HT1080 (cell line): ENCODE measurements around the gene TUBB2A. TPM values are rescaled to one million over a fixed set of nuclear protein-coding genes. Genes with fewer than 3 reads are reported as not detected.
"Not testable (repeated sequence)": the region's sequence is repeated elsewhere in the genome, so short reads cannot be mapped to it uniquely, and the experiment has no call there.

Experiments used
- DNase-seq: peaks from one replicate; pipeline ENCODE4 v3.0.0-alpha.2; 2015; ENCODE audit warnings: low read depth
- polyA plus RNA-seq, 2 experiments: library from polyadenylated mRNA; depleted of rRNA; stranded (reverse); fragments of >200 nt; gene quantifications; 2 replicates each; pipeline ENCODE4 v1.2.3, GENCODE V29; 2015
- total RNA-seq: library from RNA; depleted of rRNA; stranded (reverse); fragments of >200 nt; shearing (Covaris generic); gene quantifications from 2 replicates; pipeline ENCODE4 v1.2.3, GENCODE V29; 2014; rRNA removed

TUBB2A gene
- 106 and 118 TPM in 2 replicates for total RNA-seq
- 62.3 and 70.3 TPM in 2 replicates for polyA plus RNA-seq (2015; cell fraction: cytosol; rRNA removed)
- polyA plus RNA-seq (2015; cell fraction: nucleus; rRNA removed), result 65.7 and 67.4 TPM in 2 replicates

DNA sequence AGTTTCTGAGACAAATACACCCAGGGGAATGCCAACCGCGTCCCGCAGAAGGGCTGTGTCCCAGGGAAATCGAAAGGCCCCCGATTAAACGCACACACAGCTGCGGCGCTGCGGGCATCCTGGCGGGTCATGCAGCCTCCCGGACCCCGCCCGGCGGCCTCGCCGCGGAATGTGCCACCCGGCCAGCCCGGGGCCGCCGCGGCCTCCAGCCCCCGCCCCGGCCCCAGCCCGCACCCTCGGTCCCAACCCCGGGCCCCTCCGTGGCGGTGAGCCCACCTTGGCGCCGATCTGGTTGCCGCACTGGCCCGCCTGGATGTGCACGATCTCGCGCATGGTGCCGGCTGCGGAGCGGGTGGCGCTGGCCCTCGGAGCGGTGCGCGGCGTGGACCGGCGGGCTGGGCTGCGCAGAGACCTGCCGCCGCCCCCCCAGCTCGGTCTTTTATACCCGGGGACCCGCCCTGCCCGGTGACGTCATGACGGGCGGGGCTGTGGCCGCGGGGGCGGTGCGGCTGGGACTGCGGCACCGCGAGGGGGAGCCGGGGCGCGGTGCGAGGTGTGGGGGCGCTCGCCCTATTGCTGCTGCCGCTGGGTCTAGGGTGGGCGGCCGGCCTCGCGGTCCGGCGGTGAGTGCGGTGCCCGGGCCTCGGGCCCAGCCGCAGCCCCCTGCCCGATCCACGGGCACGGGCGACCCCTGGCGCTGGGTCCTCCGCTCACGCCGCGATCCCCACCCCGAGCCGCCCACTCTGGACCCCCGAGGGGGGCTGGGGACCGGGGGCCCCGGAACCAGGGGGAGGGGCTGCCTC, at the start of gene TUBB2A:
Gene TUBB2A, minus strand, starts transcription at position 414 of the 803 bp plus-strand sequence. Its CDS starts 81 bp downstream, at position 333.
- DNase-seq, result peak; percentile 71

DNA sequence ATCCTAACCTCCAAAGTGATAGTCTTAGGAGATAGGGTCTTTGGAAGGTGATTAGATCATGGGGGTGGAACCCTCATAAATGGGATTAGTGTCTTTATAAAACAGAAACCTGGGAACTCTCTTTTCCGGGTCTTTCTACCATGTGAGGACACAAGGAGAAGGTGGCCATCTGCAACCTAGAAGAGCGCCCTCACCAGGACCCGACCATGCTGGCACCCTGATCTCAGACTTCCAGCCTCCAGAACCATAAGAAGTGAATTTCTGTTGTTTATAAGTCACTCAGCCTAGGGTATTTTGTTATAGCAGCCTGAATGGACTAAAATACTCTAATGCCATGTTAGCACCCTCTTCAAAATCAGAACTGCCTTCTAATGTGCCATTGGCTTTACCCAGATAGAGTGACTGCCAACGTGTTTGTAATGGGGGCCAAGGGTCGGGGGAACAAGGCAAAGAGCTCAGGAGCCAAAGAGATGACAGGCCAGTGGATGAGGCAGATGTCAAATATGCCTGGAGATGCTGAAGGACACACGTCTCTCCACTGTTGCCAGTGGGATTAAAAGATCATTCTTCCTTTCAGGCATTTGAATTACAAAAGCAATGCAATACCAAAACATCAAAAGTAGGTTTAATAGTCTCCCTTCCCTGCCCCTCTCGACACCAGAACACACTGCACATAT, 49.1 kb upstream of the TUBB2A start:
- no peak for DNase-seq

DNA sequence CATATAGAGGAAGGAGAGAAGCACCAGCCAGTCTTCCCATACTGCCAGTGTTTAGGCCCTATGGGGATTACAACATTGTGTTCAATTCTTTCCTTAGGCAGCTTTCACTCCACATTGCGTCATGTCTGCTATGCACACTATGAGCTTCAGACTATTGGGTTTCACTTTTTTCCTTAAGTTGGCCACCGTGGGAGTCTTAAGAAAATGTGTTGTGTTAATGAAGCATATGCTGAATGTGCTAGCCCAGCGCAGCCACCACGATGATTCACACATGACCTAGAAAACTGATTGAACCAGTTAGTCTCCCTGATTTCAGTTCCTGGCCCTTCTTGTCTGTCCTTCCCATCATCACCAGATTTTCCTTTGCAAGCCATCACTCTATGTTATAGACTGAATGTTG, 48.6 kb upstream of the TUBB2A start:
- peak; percentile 68 for DNase-seq

DNA sequence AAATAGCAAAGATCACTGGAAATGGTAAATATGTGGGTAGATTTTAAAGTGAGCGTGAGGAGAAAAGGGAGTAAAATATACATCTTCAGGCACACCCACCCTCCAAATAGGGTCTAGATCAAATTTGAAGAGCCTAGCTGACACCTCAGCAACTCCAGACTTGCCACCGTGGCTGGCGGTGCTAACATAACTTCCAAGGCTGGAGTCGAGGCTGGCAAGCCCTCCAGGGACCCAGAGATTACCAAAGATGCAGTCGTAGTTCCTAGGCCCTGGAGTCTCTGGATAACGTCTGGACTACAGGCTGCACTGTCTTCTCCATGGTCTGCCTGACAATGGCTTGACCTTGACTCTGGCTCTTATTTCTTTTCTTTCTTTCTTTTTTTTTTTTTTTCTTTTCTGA, 47.6 kb upstream of the TUBB2A start:
- no peak for DNase-seq

DNA sequence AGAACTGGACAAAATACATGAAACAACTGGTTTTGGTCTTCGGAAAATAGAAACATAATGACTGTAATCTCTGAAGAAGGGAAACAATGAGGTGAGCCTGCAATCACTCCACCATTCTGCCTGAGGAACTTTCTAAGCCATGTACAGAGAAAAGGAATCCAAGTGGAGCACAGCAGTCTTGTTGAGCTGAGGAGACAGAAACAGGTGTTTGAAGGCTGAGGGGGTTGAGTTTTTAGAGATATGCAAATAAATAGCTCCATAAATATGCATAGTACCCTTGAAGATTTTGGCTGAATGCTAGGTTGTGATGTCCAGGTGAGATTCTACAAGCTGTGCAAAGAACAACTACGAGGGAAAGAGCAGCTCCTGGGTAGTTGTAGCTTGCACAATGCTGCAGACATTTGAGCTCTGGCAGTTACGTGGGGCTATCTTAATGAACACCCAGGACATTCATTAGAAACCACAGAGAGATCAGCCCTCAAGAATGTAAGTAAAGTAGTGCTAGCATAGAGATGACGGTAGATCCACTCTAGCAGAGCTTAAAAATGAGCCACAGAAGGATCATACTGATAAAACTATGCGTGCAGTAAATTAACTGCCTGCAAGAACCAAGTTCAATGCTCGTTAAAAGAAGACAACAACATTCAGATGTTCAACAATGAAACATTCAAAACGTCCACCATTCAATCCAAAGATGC, 45.8 kb upstream of the TUBB2A start:
- no peak for DNase-seq

DNA sequence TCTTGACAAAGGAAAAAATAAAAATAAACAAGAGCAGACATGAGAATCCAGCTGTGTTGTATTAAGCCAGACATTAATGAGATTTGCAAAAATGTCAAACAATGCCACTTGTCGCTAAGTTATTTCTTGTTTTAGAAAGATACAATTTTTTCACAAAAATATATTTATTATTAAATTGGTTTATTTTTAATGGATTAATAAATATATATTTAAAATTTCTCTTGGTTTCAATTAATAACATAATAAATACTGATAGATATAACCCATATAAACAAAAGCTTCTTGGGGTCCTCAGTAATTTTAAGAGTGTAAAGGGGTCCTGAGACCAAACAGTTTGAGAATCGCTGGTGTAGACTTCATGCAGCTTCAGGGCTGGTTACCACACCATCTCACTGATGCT, 44.0 kb upstream of the TUBB2A start:
- no peak for DNase-seq

DNA sequence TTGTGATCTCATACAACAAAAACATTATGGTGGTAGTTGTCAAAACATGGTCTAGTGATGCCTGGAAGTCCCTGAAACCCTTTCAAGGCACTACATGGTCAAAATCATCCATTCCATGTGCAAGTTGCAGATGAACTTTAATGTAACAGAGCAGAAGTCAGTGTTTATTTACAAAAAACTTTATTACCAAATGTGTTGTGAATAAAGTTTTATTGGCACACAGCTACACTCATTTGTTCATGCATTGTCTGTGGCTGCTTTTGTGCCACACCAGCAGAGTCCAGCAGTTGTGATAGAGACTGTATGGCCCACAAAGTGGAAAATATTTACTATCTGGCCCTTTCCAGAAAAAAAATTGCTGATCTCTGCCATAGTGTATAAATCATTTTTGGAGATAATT, 43.3 kb upstream of the TUBB2A start:
- DNase-seq, result no peak

DNA sequence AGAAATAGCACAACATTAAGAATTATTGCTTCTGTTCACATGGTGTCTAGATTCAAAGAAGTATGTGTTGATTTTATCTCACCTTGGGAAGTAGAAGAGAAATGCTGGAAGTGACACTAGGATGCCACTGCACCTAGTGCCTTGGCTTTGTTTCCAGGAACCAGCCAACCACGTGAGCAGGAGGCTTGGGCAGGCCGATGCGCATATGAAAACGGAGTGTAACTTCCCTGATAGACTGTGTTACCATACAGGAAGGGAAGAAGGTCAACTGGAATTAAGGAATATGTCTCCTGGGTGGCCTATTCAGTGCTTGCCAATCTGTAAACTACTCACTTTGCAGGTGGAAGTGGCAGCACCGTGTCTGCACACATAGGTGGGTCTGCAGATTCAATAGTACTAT, 42.0 kb upstream of the TUBB2A start:
- no peak for DNase-seq

DNA sequence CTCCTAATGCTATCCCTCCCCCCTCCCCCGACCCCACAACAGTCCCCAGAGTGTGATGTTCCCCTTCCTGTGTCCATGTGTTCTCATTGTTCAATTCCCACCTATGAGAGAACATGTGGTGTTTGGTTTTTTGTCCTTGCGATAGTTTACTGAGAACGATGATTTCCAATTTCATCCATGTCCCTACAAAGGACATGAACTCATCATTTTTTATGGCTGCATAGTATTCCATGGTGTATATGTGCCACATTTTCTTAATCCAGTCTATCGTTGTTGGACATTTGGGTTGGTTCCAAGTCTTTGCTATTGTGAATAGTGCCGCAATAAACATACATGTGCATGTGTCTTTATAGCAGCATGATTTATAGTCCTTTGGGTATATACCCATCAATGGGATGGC, 40.4 kb upstream of the TUBB2A start:
- not testable (repeated sequence) for DNase-seq

DNA sequence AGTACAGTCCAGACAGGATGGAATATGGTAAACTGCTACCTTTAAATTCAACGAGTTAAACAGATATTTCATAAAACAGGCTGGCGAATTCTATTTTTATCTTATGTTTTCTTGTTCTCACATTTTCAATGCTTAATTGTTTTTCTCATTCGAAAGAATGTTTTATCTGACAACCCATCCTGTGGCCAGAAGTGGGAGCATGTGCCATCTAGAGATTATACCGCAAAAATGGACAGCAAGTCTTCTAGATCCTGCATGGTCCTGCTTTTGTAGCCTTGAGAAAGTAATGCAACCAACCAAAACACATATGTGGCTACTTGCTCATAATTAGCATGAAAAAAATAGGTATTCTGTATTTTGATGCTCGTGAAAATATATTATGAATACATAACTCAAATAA, 39.4 kb upstream of the TUBB2A start:
- no peak for DNase-seq

DNA sequence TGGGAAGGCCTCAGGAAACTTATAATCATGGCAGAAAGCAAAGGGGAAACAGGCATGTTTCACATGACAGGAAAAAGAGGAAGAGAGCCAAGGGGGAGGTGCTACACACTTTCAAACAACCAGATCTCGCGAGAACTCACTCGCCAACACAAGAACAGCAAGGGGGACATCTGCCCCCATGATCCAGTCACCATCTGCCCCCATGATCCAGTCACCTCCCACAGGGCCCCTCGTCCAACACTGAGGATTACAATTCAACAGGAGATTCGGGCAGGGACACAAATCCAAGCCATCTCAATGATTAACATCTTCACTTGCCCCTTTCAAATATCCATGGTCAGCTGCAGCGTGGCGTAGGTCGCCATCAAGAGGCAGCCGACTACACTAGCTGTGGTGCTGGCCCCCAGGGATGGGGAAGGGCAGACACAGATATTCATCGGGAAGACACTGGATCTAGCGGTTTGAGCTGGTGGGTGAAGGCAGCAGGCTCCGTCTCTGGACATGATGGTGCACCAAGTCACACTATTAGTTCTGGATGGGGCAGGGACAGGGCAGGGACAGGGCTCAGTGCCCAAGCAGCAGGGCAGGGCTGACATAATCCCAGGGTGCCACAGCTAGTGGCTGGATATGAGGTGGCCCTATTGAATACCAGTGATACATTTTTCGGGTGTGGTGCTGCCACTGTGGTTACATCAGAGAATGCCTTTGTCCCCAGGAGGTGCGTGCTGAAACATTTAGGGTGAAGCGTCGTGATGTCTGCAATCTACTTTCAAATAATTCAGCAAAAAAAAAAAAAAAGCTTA, 38.6 kb upstream of the TUBB2A start:
- DNase-seq, result no peak

DNA sequence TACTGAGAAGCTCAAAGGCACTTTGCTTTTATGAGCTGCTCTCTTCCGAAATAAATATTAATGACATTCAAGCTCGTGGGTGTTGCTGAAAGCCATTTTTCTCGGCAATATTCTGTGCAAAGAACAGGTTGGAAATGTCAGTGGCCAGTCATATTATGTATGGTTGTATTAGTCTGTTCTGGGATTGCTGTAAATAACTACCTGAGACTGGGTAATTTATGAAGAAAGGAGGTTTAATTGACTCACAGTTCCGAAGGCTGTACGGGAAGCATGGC, 38.0 kb upstream of the TUBB2A start:
- DNase-seq, result no peak

DNA sequence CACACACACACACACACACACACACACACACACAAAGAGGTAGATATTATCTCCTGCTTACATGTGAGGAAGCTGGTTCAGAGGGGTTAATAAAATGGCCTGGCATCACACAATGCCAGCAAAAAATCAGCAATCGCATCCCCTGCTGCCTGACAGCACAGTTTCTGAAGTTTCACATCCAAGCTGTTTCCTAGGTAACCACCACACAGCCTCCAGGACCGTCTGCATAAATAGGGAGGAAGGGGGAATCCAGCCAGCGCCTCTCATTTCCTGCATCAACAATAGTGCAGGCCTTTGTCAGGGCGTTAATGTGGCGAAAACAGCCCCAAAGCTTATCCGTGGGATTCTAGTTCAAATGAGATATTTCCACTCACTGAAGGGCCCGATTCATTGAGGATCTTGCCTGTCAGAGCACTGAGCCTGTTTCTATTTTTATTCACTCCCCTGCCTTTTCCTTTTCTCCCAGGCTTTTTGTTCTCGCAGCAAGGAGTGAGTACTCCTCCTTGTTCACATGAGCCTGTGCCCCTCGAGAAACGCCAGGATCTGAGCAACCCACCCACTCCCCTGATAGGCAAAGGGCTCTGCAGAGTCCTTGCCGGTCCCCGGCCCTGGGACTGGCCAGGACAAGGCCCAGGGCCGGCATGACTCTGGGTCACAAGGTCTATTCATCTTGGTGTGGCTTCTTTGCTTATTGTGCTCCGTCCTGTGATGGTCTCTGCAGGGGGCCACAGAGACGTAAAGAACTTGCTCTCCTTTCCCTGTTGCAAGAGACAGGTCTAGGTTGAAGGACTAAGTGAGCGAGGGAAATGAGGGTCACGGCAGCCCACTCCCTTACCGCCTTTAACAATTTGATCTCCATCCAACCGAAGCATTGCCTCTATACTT, 37.4 kb upstream of the TUBB2A start:
- DNase-seq, result peak; percentile 27

DNA sequence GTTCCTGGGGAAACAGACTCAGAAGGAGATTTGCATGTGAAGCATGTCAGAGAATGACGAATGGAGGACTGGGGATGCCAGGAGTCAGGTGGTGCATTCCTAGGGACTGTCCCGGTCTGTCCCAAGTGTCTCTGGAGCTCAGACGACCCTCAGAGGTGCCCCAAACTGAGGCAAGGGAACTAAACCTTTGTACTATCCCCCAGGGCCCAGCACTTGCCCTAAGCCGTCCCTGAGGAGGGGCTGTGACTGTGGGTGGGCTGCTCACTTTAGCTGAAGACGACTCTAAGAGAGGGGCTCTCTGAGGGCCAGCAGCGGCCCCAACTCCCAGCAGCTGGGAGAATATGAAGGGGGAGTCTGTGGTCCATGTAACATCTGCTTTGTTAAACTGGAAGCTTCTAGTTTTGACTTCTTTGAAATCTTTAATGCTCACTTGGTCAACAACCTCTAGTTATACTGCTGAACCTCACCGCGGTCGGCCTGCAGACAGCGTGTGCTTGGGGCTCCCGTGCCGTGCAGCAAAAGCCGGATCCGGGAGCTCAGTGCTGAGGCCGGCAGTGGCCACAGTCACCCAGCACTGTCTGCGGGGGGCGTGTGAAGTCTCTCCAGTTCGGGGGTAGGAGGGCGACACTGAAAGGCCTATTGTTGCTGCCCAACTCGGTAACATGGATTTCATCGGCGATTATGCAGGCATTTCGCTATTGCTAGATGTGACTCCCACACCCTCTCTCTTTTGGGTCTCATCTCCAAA, 35.9 kb upstream of the TUBB2A start:
- DNase-seq, result no peak

DNA sequence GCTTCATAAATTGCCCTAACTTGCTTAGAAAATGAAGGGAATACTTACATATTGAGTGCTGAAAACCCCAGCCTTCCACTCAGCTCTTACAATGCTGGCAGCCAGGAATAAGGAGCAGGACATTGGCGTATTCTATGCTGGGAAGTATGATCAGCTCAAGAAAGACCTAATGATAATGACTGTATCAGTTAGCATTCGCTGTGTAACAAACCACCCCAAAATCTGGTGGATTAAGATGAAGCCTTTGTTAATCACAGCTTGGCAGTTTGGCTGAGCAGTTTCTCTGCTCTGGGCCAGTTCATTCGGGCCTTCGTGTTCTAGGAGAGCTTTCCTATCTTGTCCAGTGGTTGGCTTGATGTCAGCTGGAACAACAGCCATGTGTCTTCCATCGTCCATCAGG, 33.4 kb upstream of the TUBB2A start:
- no peak for DNase-seq

DNA sequence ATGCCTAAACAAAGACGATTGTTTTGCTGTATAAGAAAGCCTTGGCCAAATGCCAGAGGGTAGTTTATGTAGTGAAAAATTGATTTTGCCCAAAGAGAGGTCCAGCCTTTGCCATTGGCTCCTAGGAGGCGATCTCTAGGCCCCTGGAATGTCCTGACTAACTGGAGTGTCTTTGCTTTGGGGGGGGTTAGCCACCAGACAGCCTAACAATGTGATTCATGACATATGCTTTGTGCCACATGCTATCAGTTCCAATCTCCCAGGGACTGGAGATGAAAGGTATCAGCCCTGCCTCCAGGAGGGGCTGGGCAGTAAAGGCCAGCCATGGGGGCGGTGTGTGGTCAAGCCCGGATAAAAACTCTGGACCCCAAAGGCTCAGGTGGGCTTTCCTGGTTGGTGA, 32.7 kb upstream of the TUBB2A start:
- no peak for DNase-seq

DNA sequence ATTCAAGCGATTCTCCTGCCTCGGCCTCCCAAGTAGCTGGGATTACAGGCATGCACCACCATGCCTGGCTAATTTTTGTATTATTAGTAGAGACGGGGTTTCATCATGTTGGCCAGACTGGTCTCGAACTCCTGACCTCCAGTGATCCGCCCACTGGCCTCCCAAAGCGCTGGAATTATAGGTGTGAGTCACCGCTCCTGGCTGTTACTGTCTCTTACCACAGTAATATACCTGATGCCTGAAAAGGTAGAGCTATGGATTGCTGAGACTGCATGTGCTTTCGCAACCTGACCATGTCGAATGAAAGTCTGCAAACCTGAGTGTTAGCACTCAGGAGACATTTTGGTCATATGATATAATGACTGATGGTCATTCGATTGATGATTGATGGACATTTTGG, 31.8 kb upstream of the TUBB2A start:
- DNase-seq, result not testable (repeated sequence)

DNA sequence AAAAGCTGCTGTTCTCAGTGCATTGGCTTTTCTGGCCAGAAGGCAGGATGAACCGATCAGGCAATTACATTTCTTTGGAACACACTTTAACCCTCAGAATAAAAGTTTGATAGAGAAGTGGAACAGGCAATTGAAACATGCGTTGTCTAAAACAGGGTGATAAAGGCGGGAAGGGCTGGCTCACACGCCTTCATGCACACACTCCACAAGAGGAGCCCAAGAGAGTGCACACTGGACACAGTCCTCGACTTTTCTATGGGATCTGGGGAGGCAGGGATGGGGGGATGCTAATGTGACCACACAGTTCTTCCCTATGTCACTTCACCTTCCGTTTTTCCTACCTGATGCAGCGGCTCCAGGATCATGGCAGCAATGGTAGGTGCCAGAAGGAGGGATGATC, 30.9 kb upstream of the TUBB2A start:
- DNase-seq, result no peak

DNA sequence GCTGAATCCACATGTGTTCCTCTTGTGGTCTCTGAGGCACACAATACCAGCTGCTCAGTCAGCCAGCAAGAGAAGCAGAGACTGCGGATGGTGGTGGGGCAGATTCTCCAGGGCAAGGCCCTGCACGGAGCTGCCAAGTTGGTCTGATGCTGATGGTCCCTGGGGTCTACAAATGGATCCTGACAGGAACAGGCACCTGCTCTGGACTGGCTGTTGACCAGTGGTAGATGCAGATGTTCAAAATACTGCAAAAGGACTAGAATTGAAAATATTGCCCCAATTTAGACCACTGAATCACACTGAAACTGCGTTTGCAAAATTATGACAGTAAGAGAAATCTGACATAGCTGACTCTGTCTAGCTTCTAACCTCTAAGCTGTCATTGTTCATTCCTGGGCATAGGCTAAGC, 29.6 kb upstream of the TUBB2A start:
- DNase-seq, result no peak

DNA sequence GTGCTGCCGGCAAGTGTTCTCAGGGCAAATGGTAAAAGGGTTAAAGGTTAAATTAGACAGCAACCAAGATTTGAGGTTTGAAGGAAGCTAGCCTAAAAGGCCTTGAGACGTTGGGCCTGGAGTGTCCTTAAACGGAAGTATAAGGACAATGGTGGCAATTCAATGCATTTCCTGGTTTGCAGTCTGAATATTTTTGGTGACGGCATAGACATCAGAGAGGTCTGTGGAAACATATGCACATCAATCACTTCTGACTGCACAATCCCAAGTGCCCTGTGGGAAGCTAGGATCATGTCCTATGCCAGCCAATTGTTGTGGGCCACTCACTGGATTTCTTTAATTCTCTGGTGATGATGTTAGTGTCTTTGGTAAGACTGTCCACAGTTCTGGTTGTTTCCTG, 25.7 kb upstream of the TUBB2A start:
- no peak for DNase-seq
